Upper lobe of left lung (tissue), 6 donors: ENCODE measurements around the gene TCF21. TPM values are rescaled to one million over a fixed set of nuclear protein-coding genes. Genes with fewer than 3 reads are reported as not detected.

Experiments used
- ATAC-seq, 2 donors: fragments of 200-7000 bp; cut with Tn5 transposase; one replicate each; pipeline ENCODE4 v1.9.1; 2022; ENCODE audit warnings: mild to moderate bottlenecking in 2 of 2, moderate library complexity in 2 of 2; ENCODE audit not compliant: low FRiP score in 2 of 2
- DNase-seq, 2 donors: peaks; one replicate each; pipeline ENCODE4 v3.0.0-alpha.2; 2019 to 2020
- H3K27ac ChIP-seq, 4 donors: fragments of 200-600 bp; sonication (generic); one replicate each; pipeline ENCODE4 v1.5.1; 2016 to 2019
- H3K27me3 ChIP-seq, 4 donors: fragments of 200-600 bp; sonication (generic); one replicate each; pipeline ENCODE4 v1.5.1; 2017 to 2019
- H3K36me3 ChIP-seq, 4 donors: fragments of 200-600 bp; sonication (generic); one replicate each; pipeline ENCODE4 v1.5.1; 2016 to 2019
- H3K4me1 ChIP-seq, 4 donors: fragments of 200-600 bp; sonication (generic); one replicate each; pipeline ENCODE4 v1.5.1; 2018 to 2019
- H3K4me3 ChIP-seq, 4 donors: fragments of 200-600 bp; sonication (generic); one replicate each; pipeline ENCODE4 v1.5.1; 2017 to 2019; ENCODE audit warnings: mild to moderate bottlenecking in 2 of 4, moderate library complexity in 1 of 4
- H3K9me3 ChIP-seq, 4 donors: fragments of 200-600 bp; sonication (generic); one replicate each; pipeline ENCODE4 v1.5.1; 2018 to 2019
- CTCF ChIP-seq, 6 experiments: fragments of 450-650 bp in 4 of 6; fragments of 200-600 bp in 2 of 6; sonication (generic) in 2 of 6; IDR thresholded peaks; one replicate each; pipeline ENCODE4 v1.5.1; 2016 to 2019; ENCODE audit warnings: antibody characterized with exemption in 6 of 6
- EP300 ChIP-seq, 4 donors: sonication (generic); formaldehyde crosslinking; IDR thresholded peaks; one replicate each; pipeline ENCODE4 v1.5.1; 2017; ENCODE audit warnings: antibody characterized with exemption in 4 of 4, control low read depth in 2 of 4
- POLR2A ChIP-seq, 4 donors: fragments of 450-650 bp; IDR thresholded peaks; one replicate each; pipeline ENCODE4 v1.5.1; 2016 to 2017; ENCODE audit warnings: antibody characterized with exemption in 4 of 4, mild to moderate bottlenecking in 2 of 4
- POLR2AphosphoS5 ChIP-seq, 2 donors: sonication (generic); formaldehyde crosslinking; IDR thresholded peaks; one replicate each; pipeline ENCODE4 v1.5.1; 2017; ENCODE audit warnings: antibody characterized with exemption in 2 of 2
- WGBS, 2 donors: methylation state at CpG; one replicate each; pipeline ENCODE4 v1.1.5; 2017 to 2018; 5-methylcytosine and 5-hydroxymethylcytosine counted together
- total RNA-seq, 6 donors: library from RNA; depleted of rRNA in 4 of 6; stranded (reverse); fragments of >200 nt in 4 of 6; gene quantifications; one replicate each; pipeline versions ENCODE4 v1.1.0 to v1.2.1, GENCODE V29; 2016 to 2021
- donor health status: DM: no; HTN: no; CAD: no; lungs with moderate emphysema.
- donor health status: DM: no; HTN: yes; CAD: no; lungs with severe emphysema.

TCF21 gene
- total RNA-seq, 6 donors from 2014 or later = 13.8 to 68.6 (median 30.2) TPM

- no peaks in the 10 kb centered on the region for H3K27me3 ChIP-seq
- no peak overlapping the region for H3K27ac ChIP-seq
- 69 to 76% methylated on average over 8 of the region's 8 CpGs for WGBS, 2 donors
- H3K4me1 ChIP-seq = no peaks in the 10 kb centered on the region
- H3K9me3 ChIP-seq = no peaks in the 10 kb centered on the region
- ATAC-seq (no peak), DNase-seq (no peak)
- H3K4me3 ChIP-seq = no peak overlapping the region
- no peaks in the 10 kb centered on the region for H3K36me3 ChIP-seq
- TF ChIP-seq POLR2AphosphoS5 (IDR thresholded peaks at IDR 0.05) (no peak), EP300 (IDR thresholded peaks at IDR 0.05) (no peak), CTCF (IDR thresholded peaks at IDR 0.05) (no peak), POLR2A (IDR thresholded peaks at IDR 0.05) (no peak)
These were observed 51.1 kb downstream of the TCF21 start for GRCh38 chr6:133939778-133940667.

Other genes with a start within 250 kb of the TCF21 start
- gene TBPL1, start 64.1 kb downstream of the TCF21 start, total RNA-seq = 10 to 100 TPM in 2 of 6 donors, 1 to 10 TPM in 4; 2.6 to 18.0 (median 9.5) TPM
- gene SLC2A12, start 163.5 kb downstream of the TCF21 start, total RNA-seq = 1 to 10 TPM; 2.0 to 5.2 (median 2.6) TPM